Esophagus (tissue), 2 donors: ENCODE measurements around the gene UNKL. TPM values are rescaled to one million over a fixed set of nuclear protein-coding genes. Genes with fewer than 3 reads are reported as not detected.

Experiments
- H3K27ac ChIP-seq, 2 donors: one replicate each; pipeline ENCODE4 v1.5.1; 2013; ENCODE audit warnings: low read depth in 2 of 2, mild to moderate bottlenecking in 2 of 2, inconsistent platforms in 1 of 2, low read length in 1 of 2, moderate library complexity in 1 of 2
- H3K27me3 ChIP-seq, 2 donors: one replicate each; pipeline ENCODE4 v1.6.1; 2013; ENCODE audit warnings: low read length in 2 of 2, control low read depth in 1 of 2, mild to moderate bottlenecking in 1 of 2; ENCODE audit not compliant: insufficient read depth in 2 of 2, control insufficient read depth in 1 of 2
- H3K36me3 ChIP-seq, 2 donors: one replicate each; pipeline ENCODE4 v1.6.1; 2013; ENCODE audit warnings: low read length in 1 of 2; ENCODE audit not compliant: control insufficient read depth in 2 of 2, insufficient read depth in 2 of 2
- H3K4me1 ChIP-seq, 2 donors: one replicate each; pipeline ENCODE4 v1.6.1; 2013; ENCODE audit warnings: low read length in 1 of 2; ENCODE audit not compliant: control insufficient read depth in 2 of 2, insufficient read depth in 2 of 2
- H3K4me3 ChIP-seq, 2 donors: one replicate each; pipeline ENCODE4 v1.5.1; 2013; ENCODE audit warnings: low read length in 2 of 2, mild to moderate bottlenecking in 2 of 2, low read depth in 1 of 2, moderate library complexity in 1 of 2
- H3K9me3 ChIP-seq, 2 donors: one replicate each; pipeline ENCODE4 v1.6.1; 2013; ENCODE audit warnings: mild to moderate bottlenecking in 2 of 2, low read depth in 1 of 2, low read length in 1 of 2, moderate library complexity in 1 of 2; ENCODE audit not compliant: control insufficient read depth in 2 of 2, insufficient read depth in 1 of 2
- whole genome bisulfite sequencing, 2 donors: extraction: QIAGEN DNeasy Blood & Tissue Kit; methylation state at CpG; one replicate each; pipeline ENCODE4 v1.1.7; 2013; 5-methylcytosine and 5-hydroxymethylcytosine counted together
- polyA plus RNA-seq, 2 donors: library from polyadenylated mRNA; stranded (reverse); fragments of 200-250 nt; gene quantifications; one replicate each; pipeline ENCODE4 v1.2.3, GENCODE V29; 2013
- donor health status: healthy with polysubstance abuse.
- donor health status: Bipolar disorder and iron deficiency.

UNKL gene
- polyA plus RNA-seq, 2 donors, result 5.4 to 8.1 TPM

GRCh38 chr16:1394367-1394951 lies 20.0 kb downstream of the UNKL start:
- Histone ChIP-seq H3K9me3 (no peaks in the 10 kb centered on the region), H3K4me3 (no peak overlapping the region), H3K36me3 (peaks cover 0 to 45% of the 10 kb centered on the region in 2 donors), H3K27ac (no peak overlapping the region), H3K4me1 (no peaks in the 10 kb centered on the region), H3K27me3 (no peaks in the 10 kb centered on the region)
- WGBS, 2 donors, result 88 to 89% methylated on average over 19 of the region's 19 CpGs

GRCh38 chr16:1393613-1394176 lies 20.8 kb downstream of the UNKL start:
- Histone ChIP-seq H3K9me3 (no peaks in the 10 kb centered on the region), H3K27ac (no peak overlapping the region), H3K4me3 (no peak overlapping the region), H3K36me3 (peaks cover 0 to 37% of the 10 kb centered on the region in 2 donors), H3K27me3 (no peaks in the 10 kb centered on the region), H3K4me1 (no peaks in the 10 kb centered on the region)
- WGBS, 2 donors, result 94 to 95% methylated on average over 21 of the region's 21 CpGs

- Histone ChIP-seq H3K36me3 (peaks cover 0 to 36% of the 10 kb centered on the region in 2 donors), H3K27me3 (no peaks in the 10 kb centered on the region), H3K4me1 (no peaks in the 10 kb centered on the region), H3K4me3 (no peak overlapping the region), H3K27ac (no peak overlapping the region), H3K9me3 (no peaks in the 10 kb centered on the region)
- WGBS, 2 donors, result 93 to 94% methylated on average over 17 of the region's 17 CpGs
Measured at GRCh38 chr16:1392826-1393225, 21.7 kb downstream of the UNKL start.

DNA sequence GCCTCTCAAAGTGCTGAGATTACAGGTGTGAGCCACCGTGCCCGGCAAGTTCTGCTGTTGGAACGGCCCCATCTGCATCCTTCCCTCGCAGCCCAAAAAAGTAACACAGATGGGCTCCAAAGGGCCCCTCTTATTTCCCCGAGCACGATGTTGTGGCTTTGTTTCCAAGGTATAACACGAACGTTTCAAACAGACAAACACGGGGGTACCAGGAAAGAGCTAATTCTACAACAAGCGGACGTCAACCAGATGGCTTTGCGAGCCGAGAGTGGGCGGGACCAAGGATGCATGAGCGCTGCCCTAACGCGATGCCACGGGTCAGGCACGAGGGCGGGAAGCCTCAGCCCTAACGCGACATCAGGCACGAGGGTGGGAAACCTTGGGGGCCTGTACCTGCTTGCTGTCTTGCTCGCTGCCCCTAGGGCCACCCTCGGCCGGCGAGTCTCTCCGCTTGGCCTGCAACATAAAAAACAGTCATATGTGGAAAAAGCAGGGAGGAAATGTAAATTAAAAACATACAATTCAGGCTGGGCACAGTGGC lies 24.2 kb downstream of the UNKL start:
- H3K36me3 ChIP-seq, result peaks cover 0 to 33% of the 10 kb centered on the region in 2 donors
- H3K4me3 ChIP-seq, result no peak overlapping the region
- H3K27ac ChIP-seq, result no peak overlapping the region
- no peaks in the 10 kb centered on the region for H3K4me1 ChIP-seq
- no peaks in the 10 kb centered on the region for H3K27me3 ChIP-seq
- 80 to 84% methylated on average over 28 of the region's 28 CpGs for WGBS, 2 donors
- no peaks in the 10 kb centered on the region for H3K9me3 ChIP-seq

- H3K4me3 ChIP-seq, result no peak overlapping the region
Measured at GRCh38 chr16:1389762-1390161, 24.7 kb downstream of the UNKL start.

DNA sequence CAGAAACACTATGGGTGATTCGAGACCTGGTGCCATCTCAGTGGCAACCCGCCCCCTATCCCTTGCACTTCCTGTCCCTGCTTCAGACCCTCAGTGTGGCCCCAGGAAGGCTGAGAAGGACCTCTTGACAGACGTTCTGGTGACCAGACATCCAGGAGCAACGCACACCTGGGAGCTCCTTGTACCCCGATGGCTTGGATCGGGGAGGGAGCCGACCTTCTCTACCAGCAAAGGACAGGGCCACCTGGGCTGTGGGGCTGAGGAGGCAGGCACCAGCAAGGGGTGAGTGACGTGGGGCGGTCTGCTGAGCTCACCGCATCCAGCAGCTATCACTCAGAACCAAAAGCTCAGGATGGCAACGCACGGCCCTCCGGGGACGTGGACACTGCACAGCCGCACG lies 27.2 kb downstream of the UNKL start:
- no peak overlapping the region for H3K4me3 ChIP-seq
- no peak overlapping the region for H3K27ac ChIP-seq
- H3K9me3 ChIP-seq, result no peaks in the 10 kb centered on the region
- WGBS, 2 donors, result 94 to 96% methylated on average over 16 of the region's 16 CpGs
- H3K4me1 ChIP-seq, result no peaks in the 10 kb centered on the region
- peaks cover 0 to 36% of the 10 kb centered on the region in 2 donors for H3K36me3 ChIP-seq
- H3K27me3 ChIP-seq, result no peaks in the 10 kb centered on the region

More at GRCh38 chr16:1389762-1390161, 24.7 kb downstream of the UNKL start:
- H3K4me1 ChIP-seq, result no peaks in the 10 kb centered on the region
- H3K9me3 ChIP-seq, result no peaks in the 10 kb centered on the region
- H3K36me3 ChIP-seq, result peaks cover 0 to 38% of the 10 kb centered on the region in 2 donors
- no peaks in the 10 kb centered on the region for H3K27me3 ChIP-seq
- WGBS, 2 donors, result 94% methylated on average over 7 of the region's 7 CpGs
- no peak overlapping the region for H3K27ac ChIP-seq

DNA sequence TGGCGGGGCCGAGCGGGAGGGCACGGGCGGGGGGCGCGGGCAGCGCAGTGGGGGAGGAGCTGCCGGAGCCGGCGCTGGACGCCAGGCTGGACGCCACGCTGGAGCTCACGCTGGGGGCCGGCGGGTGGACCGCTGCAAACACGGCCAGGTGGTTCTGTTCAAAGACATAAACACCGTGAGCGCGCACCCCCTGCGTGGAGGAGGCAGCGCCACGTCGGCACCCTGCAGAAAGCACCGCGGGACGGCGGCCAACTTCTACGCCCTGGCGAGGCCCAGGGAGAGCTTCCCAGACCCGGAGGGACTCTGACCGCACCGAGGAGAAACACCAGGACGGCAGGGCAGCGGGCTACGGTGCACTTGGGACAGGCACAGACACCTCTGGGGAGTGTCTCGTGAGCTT lies 29.3 kb downstream of the UNKL start:
- 95 to 96% methylated on average over 39 of the region's 39 CpGs for WGBS, 2 donors
- no peaks in the 10 kb centered on the region for H3K9me3 ChIP-seq
- no peak overlapping the region for H3K4me3 ChIP-seq
- no peaks in the 10 kb centered on the region for H3K4me1 ChIP-seq
- no peak overlapping the region for H3K27ac ChIP-seq
- peaks cover 1 to 36% of the 10 kb centered on the region in 2 donors for H3K36me3 ChIP-seq
- H3K27me3 ChIP-seq, result no peaks in the 10 kb centered on the region

- peaks cover 2 to 33% of the 10 kb centered on the region in 2 donors for H3K36me3 ChIP-seq
- no peak overlapping the region for H3K4me3 ChIP-seq
- H3K9me3 ChIP-seq, result no peaks in the 10 kb centered on the region
- H3K27me3 ChIP-seq, result no peaks in the 10 kb centered on the region
- 89 to 91% methylated on average over 16 to 18 of the region's 18 CpGs for WGBS, 2 donors
- H3K4me1 ChIP-seq, result peaks cover 2 to 6% of the 10 kb centered on the region in 2 donors
- H3K27ac ChIP-seq, result no peak overlapping the region
Measured at GRCh38 chr16:1383556-1383955, 30.9 kb downstream of the UNKL start.

DNA sequence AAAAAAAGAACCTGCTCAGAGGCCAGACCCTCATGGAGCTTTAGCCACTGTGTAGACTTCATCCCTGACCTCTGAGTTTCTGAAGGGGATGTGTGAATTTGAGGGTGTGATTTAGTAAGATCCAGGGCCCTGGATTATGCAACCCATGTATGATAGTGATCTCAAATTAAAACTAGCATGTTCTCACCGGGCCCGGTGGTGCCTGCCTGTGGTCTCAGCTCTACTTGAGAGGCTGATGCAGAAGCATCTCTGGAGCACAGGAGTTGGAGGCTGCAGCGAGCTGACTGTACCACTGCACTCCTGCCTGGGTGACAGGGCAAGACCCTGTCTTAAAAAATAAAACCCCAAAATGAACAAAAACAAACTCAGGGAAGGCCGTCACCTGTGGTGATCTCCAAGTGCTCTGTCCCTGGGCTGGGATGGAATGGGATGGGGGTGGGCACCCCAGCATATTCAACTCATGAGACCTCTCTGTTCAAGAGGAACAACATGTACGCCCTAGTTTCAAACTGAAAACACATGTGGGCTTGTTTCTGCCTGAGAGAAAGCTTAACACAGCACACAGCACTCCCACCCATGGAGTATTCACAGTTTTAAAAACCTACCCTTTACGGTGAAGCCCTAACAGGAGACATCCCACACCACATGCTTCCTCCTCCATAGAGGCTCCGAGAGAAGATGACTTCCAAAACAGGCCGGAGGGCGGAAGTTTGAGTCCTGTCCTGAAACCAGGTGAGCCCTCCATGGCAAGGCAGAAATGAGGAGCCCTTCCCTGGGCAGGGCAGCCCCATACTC lies 32.7 kb downstream of the UNKL start:
- 91% methylated on average over 9 of the region's 9 CpGs for WGBS, 2 donors
- Histone ChIP-seq H3K27ac (no peak overlapping the region), H3K4me1 (peaks cover 7 to 11% of the 10 kb centered on the region in 2 donors), H3K4me3 (no peak overlapping the region), H3K27me3 (no peaks in the 10 kb centered on the region), H3K9me3 (no peaks in the 10 kb centered on the region), H3K36me3 (peaks cover 2 to 26% of the 10 kb centered on the region in 2 donors)
